GM19025 (cell line): ENCODE data around the gene SPTLC2.
A peak's percentile ranks its signal among the peaks of the same experiment; 100 is the strongest.

Source experiments
- ATAC-seq: cut with Tn5 transposase; IDR thresholded peaks from one replicate; pipeline ENCODE4 v1.9.1; 2021; ENCODE audit warnings: mild to moderate bottlenecking, low read depth, moderate library complexity; ENCODE audit not compliant: unreplicated experiment

Gene SPTLC2

GRCh38 chr14:77590845-77591485 is 25.5 kb downstream of the SPTLC2 start:
- ATAC-seq, result no peak

GRCh38 chr14:77589099-77589498 is 27.3 kb downstream of the SPTLC2 start:
- no peak for ATAC-seq

- peak; percentile 51 for ATAC-seq
These were observed 27.9 kb downstream of the SPTLC2 start for GRCh38 chr14:77588411-77589025.

GRCh38 chr14:77585385-77585784 is 31.1 kb downstream of the SPTLC2 start:
- no peak for ATAC-seq

GRCh38 chr14:77584809-77585208 is 31.6 kb downstream of the SPTLC2 start:
- no peak for ATAC-seq

- ATAC-seq, result no peak
These were observed 32.8 kb downstream of the SPTLC2 start for GRCh38 chr14:77583657-77584056.

GRCh38 chr14:77582511-77582910 is 33.9 kb downstream of the SPTLC2 start:
- ATAC-seq, result no peak

GRCh38 chr14:77580964-77581505 is 35.4 kb downstream of the SPTLC2 start:
- ATAC-seq, result peak; percentile 84

GRCh38 chr14:77580477-77580876 is 36.0 kb downstream of the SPTLC2 start:
- ATAC-seq, result no peak

GRCh38 chr14:77579780-77580179 is 36.7 kb downstream of the SPTLC2 start:
- no peak for ATAC-seq

GRCh38 chr14:77579065-77579464 is 37.4 kb downstream of the SPTLC2 start:
- ATAC-seq, result no peak

GRCh38 chr14:77574446-77575115 is 41.9 kb downstream of the SPTLC2 start:
- ATAC-seq, result no peak

GRCh38 chr14:77573964-77574363 is 42.5 kb downstream of the SPTLC2 start:
- ATAC-seq, result no peak

GRCh38 chr14:77570706-77571268 is 45.6 kb downstream of the SPTLC2 start:
- ATAC-seq, result no peak

GRCh38 chr14:77565994-77566305 is 50.5 kb downstream of the SPTLC2 start:
- no peak for ATAC-seq

- no peak for ATAC-seq
These were observed 51.0 kb downstream of the SPTLC2 start for GRCh38 chr14:77565289-77565993.

- ATAC-seq, result no peak
These were observed 53.8 kb downstream of the SPTLC2 start for GRCh38 chr14:77562681-77563080.

- ATAC-seq, result no peak
These were observed 54.6 kb downstream of the SPTLC2 start for GRCh38 chr14:77561881-77562280.

- ATAC-seq, result no peak
These were observed 57.1 kb downstream of the SPTLC2 start for GRCh38 chr14:77559381-77559780.

GRCh38 chr14:77557391-77557790 is 59.0 kb downstream of the SPTLC2 start:
- no peak for ATAC-seq

GRCh38 chr14:77556946-77557345 is 59.5 kb downstream of the SPTLC2 start:
- ATAC-seq, result no peak
